ENCODE results near the gene RNF224.

RNF224 gene

DNA sequence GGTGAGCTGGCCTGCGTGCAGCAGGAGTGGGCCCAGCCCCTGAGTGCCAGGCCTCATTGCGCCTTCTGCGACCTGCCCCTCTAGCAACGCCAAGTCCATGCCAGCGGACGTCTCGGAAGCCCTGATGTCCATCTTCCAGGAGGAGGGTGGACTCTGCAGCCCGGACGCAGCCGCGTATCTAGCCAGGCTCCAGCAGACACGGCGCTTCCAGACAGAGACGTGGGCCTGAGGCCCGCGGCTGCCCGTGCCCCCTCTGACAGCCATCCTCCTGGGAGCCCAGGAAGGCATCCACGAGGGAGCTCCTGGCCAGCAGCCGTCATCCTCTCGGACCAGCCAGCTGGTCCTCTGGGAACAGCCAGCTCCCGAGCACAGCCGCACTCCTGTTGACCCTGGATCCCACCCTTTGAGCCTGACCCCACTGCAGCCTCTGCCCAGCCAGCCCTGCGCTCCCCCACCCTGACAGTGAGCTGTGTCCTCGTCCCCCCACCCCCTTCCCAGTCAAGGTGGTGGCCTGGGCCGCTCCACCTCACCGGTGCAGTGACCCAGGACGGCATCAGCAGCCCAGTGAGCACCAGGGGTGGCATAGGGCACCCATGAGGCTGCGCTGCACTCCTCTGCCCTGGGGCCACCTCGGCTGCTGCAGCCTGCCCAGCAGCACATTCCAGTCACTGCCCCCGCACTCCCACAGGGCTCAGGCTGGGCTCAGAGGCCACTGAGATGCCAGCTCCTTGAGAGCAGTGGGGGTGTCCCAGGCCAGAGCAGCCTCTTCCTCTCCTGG, 10.9 kb upstream of the RNF224 start:
- Histone ChIP-seq H3K9me3 (ENCODE audit: control insufficient read depth, low read length) (no peaks in the 10 kb centered on the region), H3K4me1 (no peaks in the 10 kb centered on the region), H2AFZ (no peak overlapping the region), H3K27me3 (ENCODE audit: control insufficient read depth, insufficient read depth, low read length) (no peaks in the 10 kb centered on the region), H3K4me2 (ENCODE audit: low read length) (no peak overlapping the region), H3K4me3 (ENCODE audit: low read depth, low read length) (no peak overlapping the region), H3K36me3 (ENCODE audit: control insufficient read depth, insufficient read depth, low read length) (no peaks in the 10 kb centered on the region), H3K27ac (no peak overlapping the region), H3K9ac (no peak overlapping the region), H3K79me2 (no peaks in the 10 kb centered on the region)
- TF ChIP-seq, protein P1, sequence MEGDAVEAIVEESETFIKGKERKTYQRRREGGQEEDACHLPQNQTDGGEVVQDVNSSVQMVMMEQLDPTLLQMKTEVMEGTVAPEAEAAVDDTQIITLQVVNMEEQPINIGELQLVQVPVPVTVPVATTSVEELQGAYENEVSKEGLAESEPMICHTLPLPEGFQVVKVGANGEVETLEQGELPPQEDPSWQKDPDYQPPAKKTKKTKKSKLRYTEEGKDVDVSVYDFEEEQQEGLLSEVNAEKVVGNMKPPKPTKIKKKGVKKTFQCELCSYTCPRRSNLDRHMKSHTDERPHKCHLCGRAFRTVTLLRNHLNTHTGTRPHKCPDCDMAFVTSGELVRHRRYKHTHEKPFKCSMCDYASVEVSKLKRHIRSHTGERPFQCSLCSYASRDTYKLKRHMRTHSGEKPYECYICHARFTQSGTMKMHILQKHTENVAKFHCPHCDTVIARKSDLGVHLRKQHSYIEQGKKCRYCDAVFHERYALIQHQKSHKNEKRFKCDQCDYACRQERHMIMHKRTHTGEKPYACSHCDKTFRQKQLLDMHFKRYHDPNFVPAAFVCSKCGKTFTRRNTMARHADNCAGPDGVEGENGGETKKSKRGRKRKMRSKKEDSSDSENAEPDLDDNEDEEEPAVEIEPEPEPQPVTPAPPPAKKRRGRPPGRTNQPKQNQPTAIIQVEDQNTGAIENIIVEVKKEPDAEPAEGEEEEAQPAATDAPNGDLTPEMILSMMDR (IDR thresholded peaks at IDR 0.05) = no peak

DNA sequence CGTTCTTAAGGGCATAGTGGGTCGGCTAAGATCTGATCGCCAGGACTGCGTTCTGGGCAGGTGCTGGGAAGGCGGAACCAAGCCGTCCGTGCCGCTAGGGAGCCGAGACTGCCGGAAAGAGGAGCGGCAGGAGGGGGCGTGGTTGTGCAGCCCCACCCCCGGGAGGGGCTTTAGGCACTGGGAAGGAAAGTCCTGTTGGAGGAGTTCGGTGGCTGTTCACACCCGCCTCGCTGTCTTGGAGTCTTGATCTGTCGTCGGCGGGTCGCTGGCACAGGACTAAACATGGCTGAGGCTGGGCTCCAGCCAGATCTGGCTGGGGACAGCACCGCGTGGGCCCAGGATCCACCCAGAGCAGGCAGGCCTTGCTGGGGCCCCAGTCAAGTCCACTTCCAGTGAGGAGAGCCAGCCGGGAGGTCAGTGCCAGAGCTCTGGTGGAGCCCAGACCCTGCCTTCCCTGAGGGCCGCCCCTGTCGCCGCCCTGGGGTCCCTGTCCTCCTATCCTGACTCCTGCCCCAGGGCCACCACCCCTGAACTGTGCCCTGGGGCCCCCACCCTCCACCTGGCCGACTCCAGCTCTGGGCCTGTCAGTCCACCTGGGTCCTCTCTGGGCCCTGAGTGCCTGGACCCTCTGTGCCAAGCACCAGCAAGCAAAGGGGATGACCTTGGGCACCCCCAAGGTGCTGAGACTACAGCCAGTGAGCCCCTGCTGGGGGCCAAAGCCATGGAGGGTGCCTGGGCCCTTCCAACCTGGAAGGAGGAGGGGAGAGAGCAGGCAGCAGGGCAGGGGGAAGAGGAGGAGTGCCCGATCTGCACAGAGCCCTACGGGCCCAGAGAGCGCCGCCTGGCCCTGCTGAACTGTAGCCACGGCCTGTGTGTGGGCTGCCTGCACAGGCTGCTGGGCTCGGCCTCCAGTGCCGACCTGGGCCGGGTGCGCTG, 9.8 kb upstream of the RNF224 start:
- Histone ChIP-seq H3K36me3 (ENCODE audit: control insufficient read depth, insufficient read depth, low read length) (no peaks in the 10 kb centered on the region), H3K4me2 (ENCODE audit: low read length) (peak overlapping the region; percentile 45), H3K27me3 (ENCODE audit: control insufficient read depth, insufficient read depth, low read length) (no peaks in the 10 kb centered on the region), H3K4me1 (no peaks in the 10 kb centered on the region), H3K79me2 (no peaks in the 10 kb centered on the region), H2AFZ (no peak overlapping the region), H3K4me3 (ENCODE audit: low read depth, low read length) (peak overlapping the region; percentile 19), H3K27ac (no peak overlapping the region), H3K9me3 (ENCODE audit: control insufficient read depth, low read length) (no peaks in the 10 kb centered on the region), H3K9ac (no peak overlapping the region)
- TF ChIP-seq, protein P1 (IDR thresholded peaks at IDR 0.05) = no peak

DNA sequence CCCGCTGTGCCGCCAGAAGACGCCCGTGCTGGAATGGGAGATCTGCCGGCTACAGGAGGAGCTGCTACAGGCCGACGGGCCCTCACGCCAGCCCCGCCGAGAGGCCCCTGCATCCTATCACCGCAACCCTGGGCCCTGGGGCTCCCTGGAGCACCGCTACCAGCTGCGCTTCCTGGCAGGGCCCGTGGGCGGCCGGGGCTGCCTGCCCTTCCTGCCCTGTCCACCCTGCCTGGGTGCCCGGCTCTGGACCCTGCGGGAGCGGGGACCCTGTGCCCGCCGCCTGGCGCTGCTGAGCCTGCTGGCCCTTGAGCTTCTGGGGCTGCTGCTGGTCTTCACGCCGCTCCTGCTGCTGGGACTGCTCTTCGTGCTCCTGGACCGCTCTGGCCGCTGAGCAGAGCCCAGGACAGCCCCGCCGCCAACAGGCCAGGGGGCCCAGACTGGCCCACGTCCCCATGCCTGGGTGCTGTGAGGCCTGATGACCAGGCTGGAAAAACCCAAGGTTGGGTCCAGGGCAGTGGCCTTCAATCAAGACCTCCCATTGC, 9.0 kb upstream of the RNF224 start:
- no peak overlapping the region for H3K4me3 ChIP-seq (ENCODE audit: low read depth, low read length)
- H3K79me2 ChIP-seq = no peaks in the 10 kb centered on the region
- no peak overlapping the region for H2AFZ ChIP-seq
- H3K27me3 ChIP-seq (ENCODE audit: control insufficient read depth, insufficient read depth, low read length) = no peaks in the 10 kb centered on the region
- TF ChIP-seq, protein P1 (IDR thresholded peaks at IDR 0.05) = no peak
- no peaks in the 10 kb centered on the region for H3K9me3 ChIP-seq (ENCODE audit: control insufficient read depth, low read length)
- H3K36me3 ChIP-seq (ENCODE audit: control insufficient read depth, insufficient read depth, low read length) = no peaks in the 10 kb centered on the region
- H3K27ac ChIP-seq = no peak overlapping the region
- no peak overlapping the region for H3K4me2 ChIP-seq (ENCODE audit: low read length)
- H3K4me1 ChIP-seq = no peaks in the 10 kb centered on the region
- no peak overlapping the region for H3K9ac ChIP-seq

DNA sequence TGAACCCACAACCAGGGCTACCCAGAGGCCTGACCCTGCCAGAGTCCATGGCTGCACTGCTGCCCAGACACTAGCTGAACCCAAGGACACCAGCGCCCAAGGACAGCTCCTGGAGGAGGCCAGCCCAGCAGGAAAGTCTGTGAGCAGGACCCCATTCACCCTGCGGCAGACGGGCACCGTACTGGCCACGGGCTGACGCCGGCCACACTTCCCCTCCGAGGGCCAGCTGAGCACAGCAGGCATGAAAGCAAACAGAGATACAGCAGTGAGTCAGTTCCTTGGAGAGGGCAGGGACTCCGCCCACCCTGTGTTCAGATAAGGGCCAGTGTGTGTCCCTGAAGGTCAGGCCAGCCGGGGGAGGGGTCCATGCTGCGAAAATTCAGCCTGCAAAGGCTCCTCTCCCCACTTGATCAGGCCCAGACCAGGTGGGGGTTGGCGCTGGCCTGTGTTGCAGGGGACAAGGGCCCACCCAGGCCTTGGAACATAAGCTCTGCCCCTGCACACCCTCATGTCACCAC, 8.5 kb upstream of the RNF224 start:
- H3K27me3 ChIP-seq (ENCODE audit: control insufficient read depth, insufficient read depth, low read length) = no peaks in the 10 kb centered on the region
- no peak overlapping the region for H3K4me3 ChIP-seq (ENCODE audit: low read depth, low read length)
- no peak overlapping the region for H3K27ac ChIP-seq
- H3K79me2 ChIP-seq = no peaks in the 10 kb centered on the region
- no peak overlapping the region for H2AFZ ChIP-seq
- H3K4me1 ChIP-seq = no peaks in the 10 kb centered on the region
- no peaks in the 10 kb centered on the region for H3K9me3 ChIP-seq (ENCODE audit: control insufficient read depth, low read length)
- H3K4me2 ChIP-seq (ENCODE audit: low read length) = no peak overlapping the region
- TF ChIP-seq, protein P1 (IDR thresholded peaks at IDR 0.05) = no peak
- no peaks in the 10 kb centered on the region for H3K36me3 ChIP-seq (ENCODE audit: control insufficient read depth, insufficient read depth, low read length)
- H3K9ac ChIP-seq = no peak overlapping the region
